ENCODE data around the gene NTF4.
A peak's percentile ranks its signal among the peaks of the same experiment; 100 is the strongest.
"Not testable (repeated sequence)": the region's sequence is repeated elsewhere in the genome, so short reads cannot be mapped to it uniquely, and the experiment has no call there.

The NTF4 gene

DNA sequence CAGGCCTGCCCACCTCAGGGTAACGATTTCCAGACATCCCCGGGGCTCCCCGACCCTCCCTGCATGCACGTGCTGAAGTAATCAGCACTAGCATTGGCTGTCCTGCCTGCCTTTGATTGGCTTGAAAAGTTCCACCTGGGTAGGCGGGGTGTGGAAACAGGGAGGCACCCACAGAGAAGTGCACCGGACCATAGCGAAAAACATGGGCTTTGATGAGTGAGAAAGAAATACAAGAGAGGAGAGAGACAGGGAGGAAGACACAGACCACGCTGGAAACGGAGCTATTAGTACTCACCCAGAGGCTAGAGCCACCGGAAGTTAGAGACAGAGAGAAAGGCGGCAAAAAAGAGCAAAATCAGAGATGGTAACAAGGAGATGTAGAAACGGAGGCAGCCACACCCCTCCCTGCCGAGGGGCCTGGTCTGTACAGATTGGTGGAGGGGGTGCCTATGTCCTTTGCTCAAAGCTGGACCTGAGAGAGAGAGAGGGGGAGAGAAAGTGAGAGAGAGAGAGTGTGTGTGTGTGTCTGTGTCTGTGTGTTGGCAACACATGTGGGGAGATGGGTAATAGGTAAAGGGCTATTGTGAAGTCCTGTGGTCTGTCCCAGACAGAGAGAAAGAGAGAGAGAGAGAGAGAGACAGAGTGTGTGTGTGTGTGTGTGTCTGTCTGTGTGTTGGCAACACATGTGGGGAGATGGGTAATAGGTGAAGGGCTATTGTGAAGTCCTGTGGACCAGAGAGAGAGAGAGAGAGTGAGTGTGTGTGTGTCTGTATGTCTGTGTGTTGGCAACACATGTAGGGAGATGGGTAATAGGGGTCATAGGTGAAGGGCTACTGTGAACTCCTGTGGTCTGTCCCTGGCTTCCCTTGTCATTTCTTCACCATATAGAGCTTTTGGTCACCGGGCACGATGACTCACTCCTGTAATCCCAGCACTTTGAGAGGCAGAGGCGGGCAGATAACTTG lies 43.4 kb downstream of the NTF4 start:
- no peak for DNase-seq (ENCODE audit: low spot score)

DNA sequence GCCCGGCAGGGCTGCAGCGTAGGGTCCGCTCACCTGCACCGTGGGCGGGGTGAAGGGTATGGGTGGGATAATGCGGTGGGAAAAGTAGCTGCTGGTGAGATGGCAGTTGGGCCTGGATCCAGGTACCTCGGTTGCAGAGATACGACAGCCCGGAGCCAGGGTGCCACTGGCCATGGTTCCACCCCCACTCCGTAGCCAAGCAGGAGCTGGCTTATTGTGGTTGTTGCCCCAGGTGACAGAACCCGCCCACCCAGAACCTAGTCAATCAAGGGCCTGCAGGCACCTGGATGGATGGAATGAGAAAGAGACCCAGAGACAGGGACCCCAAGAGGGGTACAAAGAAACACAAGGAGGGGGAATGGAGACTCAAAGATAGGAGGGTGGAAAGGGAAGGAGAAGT lies 44.3 kb downstream of the NTF4 start:
- DNase-seq (ENCODE audit: low spot score) = no peak

- peak; percentile 86 for DNase-seq (ENCODE audit: low spot score)
Measured at GRCh38 chr19:49019242-49019932, 45.2 kb downstream of the NTF4 start.

GRCh38 chr19:49018388-49019241 lies 46.0 kb downstream of the NTF4 start:
- not testable (repeated sequence) for DNase-seq (ENCODE audit: low spot score)

DNA sequence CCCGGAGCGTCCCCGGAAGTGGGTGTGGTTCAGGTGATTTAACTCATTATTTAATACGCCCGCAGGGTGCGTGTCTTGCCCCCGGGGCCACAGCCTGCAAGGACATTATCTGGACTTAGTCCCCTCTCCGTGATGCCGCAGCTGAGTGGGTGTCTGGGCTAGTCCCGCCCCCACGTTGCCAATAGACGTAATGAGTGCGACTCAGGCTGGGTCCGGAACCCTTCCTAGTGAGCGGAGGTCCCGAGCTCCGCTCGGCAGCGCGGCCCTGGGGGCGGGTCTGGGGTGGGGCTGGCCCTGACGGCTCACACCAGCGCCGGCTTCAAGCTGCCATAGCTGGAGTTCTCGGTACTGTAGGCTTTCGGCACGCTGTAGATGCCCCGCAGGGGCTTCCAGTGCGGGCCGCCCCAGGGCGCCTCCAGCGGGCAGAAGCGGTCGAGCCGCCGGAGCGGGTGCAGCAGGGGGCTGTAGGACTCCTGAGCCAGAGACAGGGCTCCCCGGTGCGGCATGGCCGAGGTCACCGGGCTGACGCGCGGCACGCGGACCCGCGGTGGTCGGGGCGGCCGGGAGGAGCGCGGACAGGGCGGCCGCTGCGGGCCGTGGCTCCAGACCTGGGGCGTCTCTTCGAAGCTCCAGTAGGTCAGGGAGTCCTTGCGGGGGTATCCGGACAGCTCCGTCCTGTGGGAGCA lies 46.8 kb downstream of the NTF4 start:
- DNase-seq (ENCODE audit: low spot score) = peak; percentile 63

DNA sequence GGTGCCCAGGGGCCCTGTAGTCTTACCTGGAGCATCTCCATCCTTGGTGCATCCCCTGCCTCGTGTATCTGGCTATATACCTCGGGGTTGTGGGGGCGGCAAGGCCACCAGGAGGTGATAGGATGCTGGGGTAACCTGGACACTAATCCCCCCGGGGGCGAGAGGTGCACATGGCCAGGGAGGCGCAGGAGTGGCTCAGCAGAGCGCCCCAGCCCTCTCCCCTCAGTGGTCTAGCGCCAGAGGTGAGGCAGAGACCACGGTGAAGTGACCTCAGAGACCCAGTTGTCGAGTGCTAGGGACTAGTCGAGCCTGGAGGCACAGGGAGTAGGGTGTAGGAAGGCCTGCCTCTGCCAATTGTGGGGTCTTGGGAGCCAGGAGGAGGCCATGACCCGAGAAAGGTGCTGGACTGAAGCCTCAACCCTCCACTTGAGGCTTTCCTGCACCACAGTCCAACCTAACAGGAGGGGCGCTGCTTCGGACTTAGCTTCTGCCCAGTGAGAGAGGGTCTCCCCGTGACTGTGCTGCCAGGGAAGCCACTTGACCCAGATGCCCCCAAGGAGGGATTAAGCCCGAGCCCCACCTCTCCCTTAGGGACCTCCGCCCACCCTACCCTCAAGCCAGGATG lies 47.5 kb downstream of the NTF4 start, which contains the start of gene LHB:
Gene LHB, minus strand, starts transcription at position 51 of the 625 bp plus-strand sequence. Its CDS starts 10 bp downstream, at position 41.
- DNase-seq (ENCODE audit: low spot score) = no peak

DNA sequence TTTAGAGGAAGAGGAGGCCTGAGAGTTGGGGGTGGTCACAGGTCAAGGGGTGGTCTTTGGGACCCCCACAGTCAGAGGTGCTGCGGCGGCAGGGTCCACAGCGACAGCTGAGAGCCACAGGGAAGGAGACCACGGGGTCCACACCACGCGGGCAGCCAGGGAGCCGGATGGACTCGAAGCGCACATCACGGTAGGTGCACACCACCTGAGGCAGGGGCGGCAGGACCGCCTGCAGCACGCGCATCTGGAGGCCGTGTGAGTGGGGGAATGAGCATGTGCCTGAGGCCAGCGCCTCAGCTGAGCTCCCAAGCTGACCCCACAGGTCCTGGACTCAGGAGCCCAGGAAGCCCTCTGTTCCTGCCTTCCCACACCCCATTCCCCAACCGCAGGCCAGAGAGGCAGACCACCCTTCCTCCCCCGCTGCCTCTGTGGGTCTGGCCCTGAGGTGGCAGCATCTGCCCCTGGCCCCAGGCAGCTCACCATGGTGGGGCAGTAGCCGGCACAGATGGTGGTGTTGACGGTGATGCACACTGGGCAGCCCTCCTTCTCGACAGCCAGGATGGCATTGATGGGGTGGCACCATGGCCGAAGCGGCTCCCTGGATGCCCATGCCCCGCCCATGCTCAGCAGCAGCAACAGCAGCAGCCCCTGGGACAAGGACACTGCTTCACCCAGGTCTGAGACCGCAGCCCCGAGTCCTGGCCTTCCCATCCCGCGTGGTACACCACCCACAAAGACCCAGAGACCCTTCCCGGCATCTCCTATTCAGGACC lies 48.4 kb downstream of the NTF4 start:
- DNase-seq (ENCODE audit: low spot score) = no peak

DNA sequence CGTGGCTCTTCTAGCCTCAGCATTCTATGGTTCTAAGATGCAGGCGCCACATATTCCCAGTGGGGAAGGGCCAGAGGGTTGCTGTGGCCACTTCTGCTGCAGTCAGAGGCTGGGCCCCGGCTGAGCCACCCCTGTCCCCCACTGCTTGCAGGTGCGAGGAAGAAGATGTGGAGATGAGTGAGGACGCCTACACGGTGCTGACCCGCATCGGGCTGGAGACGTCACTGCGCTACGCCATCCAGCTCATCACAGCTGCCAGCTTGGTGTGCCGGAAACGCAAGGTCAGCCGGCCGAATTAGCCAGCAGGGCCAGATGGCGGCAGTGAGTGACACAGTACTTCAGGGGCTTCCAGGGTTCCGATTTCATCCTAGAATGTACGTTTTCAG lies 49.8 kb downstream of the NTF4 start:
- DNase-seq (ENCODE audit: low spot score) = no peak

DNA sequence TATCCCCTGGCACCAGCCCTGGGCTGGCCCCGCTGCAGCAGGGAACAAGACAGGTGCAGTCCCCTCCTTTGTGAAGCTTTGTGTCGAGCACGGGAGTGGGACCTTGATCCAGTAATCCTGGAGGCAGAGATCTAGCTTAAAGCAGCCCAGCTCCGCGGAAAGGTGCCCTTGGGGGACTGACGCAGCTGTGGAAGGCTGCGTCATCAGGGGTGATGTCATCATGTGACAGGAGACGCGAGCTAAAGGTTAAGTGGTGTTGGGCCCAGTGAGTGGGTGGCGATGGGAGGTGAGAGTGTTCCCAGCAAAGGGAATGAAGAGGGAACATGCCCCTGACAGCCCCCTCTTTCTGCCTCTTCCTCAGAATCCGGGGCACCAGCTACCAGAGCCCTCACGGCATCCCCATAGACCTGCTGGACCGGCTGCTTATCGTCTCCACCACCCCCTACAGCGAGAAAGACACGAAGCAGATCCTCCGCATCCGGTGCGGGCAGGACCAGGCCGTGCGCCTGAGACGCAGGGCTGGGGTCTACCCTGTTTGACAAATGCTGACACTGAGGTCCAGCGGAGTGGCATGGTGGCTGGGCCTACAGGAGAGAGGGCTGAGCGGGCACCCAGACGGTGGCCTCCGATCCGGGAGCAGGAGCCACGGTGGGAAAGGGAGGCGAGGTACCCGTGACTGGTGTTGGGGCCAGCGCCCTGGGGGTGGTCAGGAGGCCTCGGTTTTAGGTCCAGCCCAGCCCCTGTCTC lies 50.3 kb downstream of the NTF4 start:
- no peak for DNase-seq (ENCODE audit: low spot score)

GRCh38 chr19:49011194-49011593 lies 53.4 kb downstream of the NTF4 start:
- DNase-seq (ENCODE audit: low spot score) = no peak
